ENCODE results near the gene ADCY10. TPM values are rescaled to one million over a fixed set of nuclear protein-coding genes. Genes with fewer than 3 reads are reported as not detected.

The ADCY10 gene
- total and polyA plus RNA-seq, 2 donors (not counting 3 experiments of a cell fraction or from before 2014, with no cell fraction given): not detected

GRCh38 chr1:167782946-167783345, 131.0 kb downstream of the ADCY10 start:
- no peak overlapping the region for H3K4me2 ChIP-seq (ENCODE audit: insufficient read depth, low read length)
- FAIRE-seq (no peak), DNase-seq (ENCODE audit: low read depth, low spot score) (no peak)
- H3K27me3 ChIP-seq (ENCODE audit: control insufficient read depth in 2 of 2, insufficient read depth in 2 of 2, low read length in 2 of 2): no peaks in the 10 kb centered on the region
- H4K20me1 ChIP-seq (replicated peaks; ENCODE audit: control insufficient read depth, extremely low read depth, insufficient read depth, low read length): no peaks in the 10 kb centered on the region
- H3K9me1 ChIP-seq (replicated peaks; ENCODE audit: control insufficient read depth, extremely low read depth, insufficient read depth, low read length): no peaks in the 10 kb centered on the region
- intact Hi-C loops (cut with micrococcal nuclease) (no loop called here), dilution Hi-C loops (cut with MboI; ENCODE audit: extremely low pct_ligation_motif_present, low sequenced_read_pairs) (no loop called here)
- BruUV-seq (replicated peaks): no TSS peak
- H3K4me3 ChIP-seq (replicated peaks in 1 of 3; ENCODE audit: insufficient read depth in 1 of 3, low read depth in 1 of 3, low read length in 3 of 3): no peak overlapping the region
- no peak overlapping the region for H3K9ac ChIP-seq (replicated peaks; ENCODE audit: extremely low read depth, insufficient read depth, low read length)
- no peaks in the 10 kb centered on the region for H3K9me3 ChIP-seq (replicated peaks; ENCODE audit: control insufficient read depth, insufficient read depth, low read length)
- no peak for TF ChIP-seq POLR2A (IDR thresholded peaks at IDR 0.05; ENCODE audit: low read depth, low read length)
- no peak for TF ChIP-seq JUN (IDR thresholded peaks at IDR 0.05; ENCODE audit: borderline replicate concordance, insufficient read depth, insufficient read length, low read depth)
- TF ChIP-seq, protein P1, sequence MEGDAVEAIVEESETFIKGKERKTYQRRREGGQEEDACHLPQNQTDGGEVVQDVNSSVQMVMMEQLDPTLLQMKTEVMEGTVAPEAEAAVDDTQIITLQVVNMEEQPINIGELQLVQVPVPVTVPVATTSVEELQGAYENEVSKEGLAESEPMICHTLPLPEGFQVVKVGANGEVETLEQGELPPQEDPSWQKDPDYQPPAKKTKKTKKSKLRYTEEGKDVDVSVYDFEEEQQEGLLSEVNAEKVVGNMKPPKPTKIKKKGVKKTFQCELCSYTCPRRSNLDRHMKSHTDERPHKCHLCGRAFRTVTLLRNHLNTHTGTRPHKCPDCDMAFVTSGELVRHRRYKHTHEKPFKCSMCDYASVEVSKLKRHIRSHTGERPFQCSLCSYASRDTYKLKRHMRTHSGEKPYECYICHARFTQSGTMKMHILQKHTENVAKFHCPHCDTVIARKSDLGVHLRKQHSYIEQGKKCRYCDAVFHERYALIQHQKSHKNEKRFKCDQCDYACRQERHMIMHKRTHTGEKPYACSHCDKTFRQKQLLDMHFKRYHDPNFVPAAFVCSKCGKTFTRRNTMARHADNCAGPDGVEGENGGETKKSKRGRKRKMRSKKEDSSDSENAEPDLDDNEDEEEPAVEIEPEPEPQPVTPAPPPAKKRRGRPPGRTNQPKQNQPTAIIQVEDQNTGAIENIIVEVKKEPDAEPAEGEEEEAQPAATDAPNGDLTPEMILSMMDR (IDR thresholded peaks at IDR 0.05; ENCODE audit: extremely low read depth in 1 of 2, insufficient read depth in 1 of 2, low read depth in 1 of 2, low read length in 2 of 2): no peak
- TF ChIP-seq MYC (IDR thresholded peaks at IDR 0.05; ENCODE audit: low read depth, low read length): no peak
- no peak for TF ChIP-seq POLR2AphosphoS5 (IDR thresholded peaks at IDR 0.05; ENCODE audit: insufficient read depth, low read depth, low read length)
- TF ChIP-seq FOS (IDR thresholded peaks at IDR 0.05; ENCODE audit: borderline replicate concordance, insufficient read depth, low read length): no peak
- TF ChIP-seq GATA2 (IDR thresholded peaks at IDR 0.05; ENCODE audit: insufficient read depth, insufficient read length, low read depth, low read length): no peak
- TF ChIP-seq EZH2 (IDR thresholded peaks at IDR 0.05; ENCODE audit: borderline replicate concordance, low read depth, low read length, severe bottlenecking): no peak
- TF ChIP-seq, protein P2, sequence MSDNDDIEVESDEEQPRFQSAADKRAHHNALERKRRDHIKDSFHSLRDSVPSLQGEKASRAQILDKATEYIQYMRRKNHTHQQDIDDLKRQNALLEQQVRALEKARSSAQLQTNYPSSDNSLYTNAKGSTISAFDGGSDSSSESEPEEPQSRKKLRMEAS (IDR thresholded peaks at IDR 0.05; ENCODE audit: insufficient read depth, insufficient read length): no peak
- H3K79me2 ChIP-seq (ENCODE audit: control insufficient read depth, insufficient read depth, low read length): no peaks in the 10 kb centered on the region
- ChIA-PET CTCF (no interaction called here), POLR2A (no interaction called here)
- no peak overlapping the region for H3K27ac ChIP-seq (ENCODE audit: insufficient read depth, low read depth, low read length)
- H3K36me3 ChIP-seq (ENCODE audit: control insufficient read depth in 2 of 2, extremely low read depth in 1 of 2, insufficient read depth in 2 of 2, low read length in 2 of 2): peaks cover 3 to 12% of the 10 kb centered on the region in 2 experiments
- no peaks in the 10 kb centered on the region for H3K4me1 ChIP-seq (ENCODE audit: control insufficient read depth, extremely low read depth, insufficient read depth, low read length)
- H2AFZ ChIP-seq (ENCODE audit: low read depth, low read length): no peak overlapping the region
